SH-SY5Y (cell line): ENCODE data around the gene MANBA.

ENCODE experiments used
- GATA2 ChIP-seq: IDR thresholded peaks from 2 replicates; pipeline ENCODE4 v1.6.1; 2011; ENCODE audit warnings: mild to moderate bottlenecking, low read depth, low read length
- GATA3 ChIP-seq: IDR thresholded peaks from 2 replicates; pipeline ENCODE4 v1.6.1; 2011; ENCODE audit warnings: low read depth, mild to moderate bottlenecking, low read length, moderate library complexity

DNA sequence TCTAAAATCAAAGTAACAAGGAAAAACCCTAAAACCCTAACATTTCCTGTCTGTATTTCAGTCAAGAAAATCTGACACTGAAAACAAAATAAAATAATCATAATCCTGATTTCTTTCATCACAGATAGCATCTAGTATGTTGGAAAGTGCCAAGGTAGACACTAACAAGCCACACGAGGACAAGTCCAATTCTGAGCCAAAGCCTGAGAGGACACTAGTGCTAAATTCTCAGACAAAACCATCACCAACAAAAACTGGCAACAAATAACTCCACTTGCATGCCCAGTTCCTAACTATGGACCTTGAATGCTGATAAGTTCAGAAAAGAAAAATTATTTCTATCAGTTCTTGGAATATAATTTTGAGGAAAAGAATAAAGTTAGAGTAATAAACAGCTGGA is 113.7 kb downstream of the MANBA start:
- TF ChIP-seq GATA2, result no peak
- no peak for TF ChIP-seq GATA3
